ENCODE measurements around the gene DXO.

DXO gene

DNA sequence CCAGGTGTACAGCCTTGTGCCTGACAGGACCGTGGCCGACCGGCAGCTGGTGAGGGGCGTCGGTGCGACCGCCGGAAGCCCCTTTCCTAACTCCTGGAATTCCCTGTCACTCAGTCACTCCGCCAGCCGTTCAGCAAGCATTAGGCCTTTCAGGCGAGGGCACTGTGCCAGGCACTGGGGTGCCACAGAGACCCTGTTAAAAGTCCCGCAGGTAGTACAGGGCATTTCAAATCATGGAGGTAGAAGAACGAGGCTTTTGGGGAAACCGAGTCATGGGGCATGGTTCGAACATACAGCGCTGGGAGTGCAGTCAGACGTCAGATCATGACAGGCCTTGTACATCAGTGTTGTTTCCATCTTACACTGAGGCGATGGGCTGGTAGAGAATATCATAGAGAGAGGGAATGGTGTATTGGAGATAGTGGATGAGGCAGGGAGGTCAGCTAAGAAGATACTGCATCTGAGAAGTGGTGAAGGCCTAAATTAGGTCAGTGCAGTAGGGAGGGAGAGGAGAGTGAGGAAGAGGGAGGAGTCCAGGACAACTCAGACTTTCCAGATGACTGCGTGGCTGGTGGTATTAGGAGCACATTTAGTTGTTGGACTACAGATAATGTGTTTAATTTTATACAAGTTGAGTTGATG is 892 bp upstream of the DXO start:
- TF ChIP-seq CTCF (IDR thresholded peaks at IDR 0.05; ENCODE audit: borderline replicate concordance, extremely low read depth, low read length, poor library complexity, severe bottlenecking), result no peak
- no peak for TF ChIP-seq EZH2 (IDR thresholded peaks at IDR 0.05; ENCODE audit: borderline replicate concordance, low read depth, low read length, severe bottlenecking)
- Histone ChIP-seq H4K20me1 (ENCODE audit: insufficient read depth, low read length) (peaks cover 6% of the 10 kb centered on the region; the same call in 1 of the 2 replicates), H2AFZ (ENCODE audit: low read depth, low read length) (peak overlapping the region; percentile 74), H3K4me1 (ENCODE audit: insufficient read depth, low read length) (peaks cover 41% of the 10 kb centered on the region), H3K9me3 (ENCODE audit: insufficient read depth, low read length, severe bottlenecking) (no peaks in the 10 kb centered on the region), H3K27ac (ENCODE audit: low read length) (peak overlapping the region; percentile 79), H3K79me2 (ENCODE audit: insufficient read depth, low read length) (peaks cover 41% of the 10 kb centered on the region), H3K9ac (ENCODE audit: low read depth, low read length) (peak overlapping the region; percentile 69), H3K4me3 (ENCODE audit: low read depth in 1 of 2, low read length in 2 of 2) (peak overlapping the region; percentile 58 to 77), H3K27me3 (ENCODE audit: insufficient read depth, low read length, poor library complexity) (no peaks in the 10 kb centered on the region), H3K36me3 (ENCODE audit: insufficient read depth, low read length) (peaks cover 29% of the 10 kb centered on the region), H3K4me2 (ENCODE audit: insufficient read depth, low read length) (peak overlapping the region; percentile 97)
- ATAC-seq (ENCODE audit: insufficient read depth, low read depth) (no peak), DNase-seq (no peak)

- peak overlapping the region; percentile 74 for H2AFZ ChIP-seq (ENCODE audit: low read depth, low read length)
These were observed 502 bp downstream of the DXO start for GRCh38 chr6:31971279-31971992.

GRCh38 chr6:31970604-31971271 is 1.2 kb downstream of the DXO start:
- DNase-seq, result no peak
- Histone ChIP-seq H3K4me2 (ENCODE audit: insufficient read depth, low read length) (peak overlapping the region; percentile 97), H3K27ac (ENCODE audit: low read length) (peak overlapping the region; percentile 79), H3K4me3 (ENCODE audit: low read depth in 1 of 2, low read length in 2 of 2) (peak overlapping the region; percentile 58 to 77; a peak in 3 of 4 replicates), H3K27me3 (ENCODE audit: insufficient read depth, low read length, poor library complexity) (no peaks in the 10 kb centered on the region), H3K9ac (ENCODE audit: low read depth, low read length) (peak overlapping the region; percentile 69), H3K79me2 (ENCODE audit: insufficient read depth, low read length) (peaks cover 41% of the 10 kb centered on the region), H4K20me1 (ENCODE audit: insufficient read depth, low read length) (peaks cover 6% of the 10 kb centered on the region; the same call in 1 of the 2 replicates), H3K36me3 (ENCODE audit: insufficient read depth, low read length) (peaks cover 50% of the 10 kb centered on the region), H2AFZ (ENCODE audit: low read depth, low read length) (no peak overlapping the region), H3K9me3 (ENCODE audit: insufficient read depth, low read length, severe bottlenecking) (no peaks in the 10 kb centered on the region), H3K4me1 (ENCODE audit: insufficient read depth, low read length) (peaks cover 41% of the 10 kb centered on the region)
- ATAC-seq (ENCODE audit: insufficient read depth, low read depth), result no peak
- TF ChIP-seq EZH2 (IDR thresholded peaks at IDR 0.05; ENCODE audit: borderline replicate concordance, low read depth, low read length, severe bottlenecking) (no peak), CTCF (IDR thresholded peaks at IDR 0.05; ENCODE audit: borderline replicate concordance, extremely low read depth, low read length, poor library complexity, severe bottlenecking) (no peak)

More at GRCh38 chr6:31971279-31971992, 502 bp downstream of the DXO start:
- H3K27ac ChIP-seq (ENCODE audit: low read length), result peak overlapping the region; percentile 79
- ATAC-seq (ENCODE audit: insufficient read depth, low read depth), result no peak
- TF ChIP-seq EZH2 (IDR thresholded peaks at IDR 0.05; ENCODE audit: borderline replicate concordance, low read depth, low read length, severe bottlenecking) (no peak), CTCF (IDR thresholded peaks at IDR 0.05; ENCODE audit: borderline replicate concordance, extremely low read depth, low read length, poor library complexity, severe bottlenecking) (no peak)
- H3K36me3 ChIP-seq (ENCODE audit: insufficient read depth, low read length), result peaks cover 43% of the 10 kb centered on the region
- H3K4me1 ChIP-seq (ENCODE audit: insufficient read depth, low read length), result peaks cover 41% of the 10 kb centered on the region
- H3K79me2 ChIP-seq (ENCODE audit: insufficient read depth, low read length), result peaks cover 41% of the 10 kb centered on the region
- H3K9me3 ChIP-seq (ENCODE audit: insufficient read depth, low read length, severe bottlenecking), result no peaks in the 10 kb centered on the region
- H3K4me2 ChIP-seq (ENCODE audit: insufficient read depth, low read length), result peak overlapping the region; percentile 97
- H3K27me3 ChIP-seq (ENCODE audit: insufficient read depth, low read length, poor library complexity), result no peaks in the 10 kb centered on the region
- peak overlapping the region; percentile 69 for H3K9ac ChIP-seq (ENCODE audit: low read depth, low read length)
- H4K20me1 ChIP-seq (ENCODE audit: insufficient read depth, low read length), result peaks cover 6% of the 10 kb centered on the region; the same call in 1 of the 2 replicates
- no peak for DNase-seq
- peak overlapping the region; percentile 58 to 77 for H3K4me3 ChIP-seq (ENCODE audit: low read depth in 1 of 2, low read length in 2 of 2)
